ENCODE measurements around the gene AOC1.

AOC1 gene

GRCh38 chr7:150858236-150859197 lies 6.2 kb downstream of the AOC1 start:
- DNase-seq = no peak

GRCh38 chr7:150860291-150860977 lies 8.1 kb downstream of the AOC1 start:
- DNase-seq = no peak

GRCh38 chr7:150860978-150861295 lies 8.6 kb downstream of the AOC1 start:
- no peak for DNase-seq

- no peak for DNase-seq
Measured at GRCh38 chr7:150862356-150862755, 10.0 kb downstream of the AOC1 start.

GRCh38 chr7:150863946-150864345 lies 11.6 kb downstream of the AOC1 start:
- DNase-seq = no peak

GRCh38 chr7:150866932-150867564 lies 14.7 kb downstream of the AOC1 start:
- no peak for DNase-seq

GRCh38 chr7:150867605-150868004 lies 15.3 kb downstream of the AOC1 start:
- no peak for DNase-seq

GRCh38 chr7:150869467-150869866 lies 17.1 kb downstream of the AOC1 start:
- no peak for DNase-seq

- no peak for DNase-seq
Measured at GRCh38 chr7:150871601-150872000, 19.3 kb downstream of the AOC1 start.

GRCh38 chr7:150874401-150875198 lies 22.3 kb downstream of the AOC1 start:
- no peak for DNase-seq

GRCh38 chr7:150875791-150876190 lies 23.5 kb downstream of the AOC1 start:
- DNase-seq = no peak

- DNase-seq = peak; percentile 71
Measured at GRCh38 chr7:150876817-150877526, 24.7 kb downstream of the AOC1 start.

GRCh38 chr7:150877536-150877935 lies 25.2 kb downstream of the AOC1 start:
- DNase-seq = no peak

GRCh38 chr7:150879345-150879744 lies 27.0 kb downstream of the AOC1 start:
- no peak for DNase-seq

GRCh38 chr7:150881189-150881588 lies 28.9 kb downstream of the AOC1 start:
- DNase-seq = no peak

- no peak for DNase-seq
Measured at GRCh38 chr7:150890853-150891584, 38.7 kb downstream of the AOC1 start.

GRCh38 chr7:150891740-150892139 lies 39.4 kb downstream of the AOC1 start:
- no peak for DNase-seq

GRCh38 chr7:150895809-150896208 lies 43.5 kb downstream of the AOC1 start:
- DNase-seq = no peak

- DNase-seq = no peak
Measured at GRCh38 chr7:150896562-150897209, 44.4 kb downstream of the AOC1 start.

- DNase-seq = no peak
Measured at GRCh38 chr7:150897502-150898474, 45.5 kb downstream of the AOC1 start.

Data from NCI-H774 (cell line).